ENCODE measurements around the gene MRPS22. TPM values are rescaled to one million over a fixed set of nuclear protein-coding genes. Genes with fewer than 3 reads are reported as not detected.

Gene MRPS22
- total RNA-seq, 1 experiment from 2014 or later, result 95.1 TPM

GRCh38 chr3:139340784-139341183, 3.0 kb upstream of the MRPS22 start:
- no peak overlapping the region for H3K4me3 ChIP-seq (replicated peaks in 1 of 2; ENCODE audit: low read depth in 1 of 2, low read length in 2 of 2)
- TF ChIP-seq SRF (IDR thresholded peaks at IDR 0.05; ENCODE audit: low read depth) (no peak), ZNF274 (IDR thresholded peaks at IDR 0.05; ENCODE audit: low read depth, low read length) (no peak), SIN3A (IDR thresholded peaks at IDR 0.05; ENCODE audit: low read depth) (no peak), EZH2 (IDR thresholded peaks at IDR 0.05) (no peak), ZBTB33 (IDR thresholded peaks at IDR 0.05; ENCODE audit: extremely low read depth, insufficient replicate concordance, low read length) (no peak), EZH2phosphoT487 (IDR thresholded peaks at IDR 0.05; ENCODE audit: borderline replicate concordance) (no peak), POLR2A (IDR thresholded peaks at IDR 0.05; ENCODE audit: borderline replicate concordance, extremely low read depth, insufficient read depth, insufficient read length) (no peak), JUND (IDR thresholded peaks at IDR 0.05) (no peak), YY1 (IDR thresholded peaks at IDR 0.05; ENCODE audit: extremely low read depth, insufficient replicate concordance, low read depth, low read length) (no peak), POLR2AphosphoS5 (IDR thresholded peaks at IDR 0.05; ENCODE audit: low read depth, low read length) (no peak), CTCF (IDR thresholded peaks at IDR 0.05 in 2 of 3, conservative IDR thresholded peaks at IDR 0.05 in 1 of 3; ENCODE audit: borderline replicate concordance in 1 of 3, insufficient read depth in 1 of 3, low read depth in 2 of 3, low read length in 2 of 3) (no peak), TCF7L2 (IDR thresholded peaks at IDR 0.05; ENCODE audit: borderline replicate concordance, extremely low read depth, insufficient read depth, insufficient read length) (no peak), REST (IDR thresholded peaks at IDR 0.05; ENCODE audit: low read depth) (no peak), FOSL1 (IDR thresholded peaks at IDR 0.05; ENCODE audit: low read depth) (no peak), EGR1 (IDR thresholded peaks at IDR 0.05; ENCODE audit: low read depth) (no peak), CBX3 (IDR thresholded peaks at IDR 0.05; ENCODE audit: low read depth) (no peak)
- H3K79me2 ChIP-seq (ENCODE audit: insufficient read depth, low read length), result peaks cover 20% of the 10 kb centered on the region
- no TSS peak for BruUV-seq (replicated peaks)
- no peak overlapping the region for H3K4me2 ChIP-seq (ENCODE audit: low read length)
- no peak for DNase-seq (ENCODE audit: low read depth, low spot score)
- ATAC-seq, result no peak
- CTCF ChIA-PET, result no interaction called here
- intact Hi-C loops (cut with micrococcal nuclease), result loop anchor here (10.0 kb wide), 1 partner anchor 746 kb away; the partner anchor contains the start of gene CEP70
- no peak overlapping the region for H3K27ac ChIP-seq (ENCODE audit: low read depth, low read length)
- peaks cover 18 to 43% of the 10 kb centered on the region in 2 experiments for H3K4me1 ChIP-seq (ENCODE audit: control insufficient read depth in 1 of 2, insufficient read depth in 2 of 2, low read length in 2 of 2)
- no peaks in the 10 kb centered on the region for H3K27me3 ChIP-seq (ENCODE audit: insufficient read depth, low read length)
- POLR2A ChIA-PET, result no interaction called here
- no peak overlapping the region for H3K9ac ChIP-seq (ENCODE audit: low read length)
- RAD21 ChIA-PET (ENCODE audit: low non-redundant PET in 1 of 2, low total read pairs in 2 of 2, uncharacterized antibody in 2 of 2, unreplicated experiment in 2 of 2), result interaction anchor here in 1 of 2 experiments (1.2 kb wide), 1 partner anchor 426 kb away, joined by 3 read pairs; no protein-coding TSS in a partner anchor
- H3K9me2 ChIP-seq (ENCODE audit: insufficient read depth), result no peaks in the 10 kb centered on the region
- H2AFZ ChIP-seq (ENCODE audit: low read depth, low read length, poor library complexity, severe bottlenecking), result no peak overlapping the region
- H3K36me3 ChIP-seq (ENCODE audit: control insufficient read depth in 1 of 2, insufficient read depth in 2 of 2, low read length in 2 of 2), result no peaks in the 10 kb centered on the region
- no peaks in the 10 kb centered on the region for H3K9me3 ChIP-seq (ENCODE audit: control insufficient read depth in 1 of 2, insufficient read depth in 1 of 2, low read depth in 1 of 2, low read length in 2 of 2)
- H4K20me1 ChIP-seq (ENCODE audit: insufficient read depth), result no peaks in the 10 kb centered on the region

Measured in HCT116 (cell line).